ENCODE measurements around the gene UBR4.

- TF ChIP-seq POLR2A (IDR thresholded peaks at IDR 0.05; ENCODE audit: low read length) (no peak), GATA1 (IDR thresholded peaks at IDR 0.05; ENCODE audit: low read depth, low read length) (no peak)
Measured at GRCh38 chr1:19210772-19211549, 895 bp upstream of the UBR4 start.
